Measurements from ENCODE around the gene RXRA.

RXRA gene

DNA sequence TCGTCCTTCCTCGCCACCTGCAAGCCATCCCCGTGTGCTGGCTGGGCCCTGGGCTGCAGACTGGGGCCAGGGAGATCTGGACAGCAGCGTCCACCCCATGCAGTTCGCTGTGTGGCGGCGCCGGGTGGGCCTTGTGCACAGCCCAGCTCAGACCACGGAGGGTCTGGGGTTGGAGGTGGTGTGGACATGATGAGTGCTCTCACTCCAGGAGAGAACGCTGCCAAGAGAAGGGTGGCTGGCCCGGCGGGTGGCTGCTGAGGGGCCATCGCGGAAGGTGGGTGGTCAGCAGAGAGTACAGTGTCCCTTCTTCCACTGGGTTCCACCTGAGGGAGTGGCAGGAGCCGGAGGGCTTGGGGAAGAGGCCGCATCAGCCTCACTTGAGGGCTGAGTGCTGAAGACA lies 44.4 kb downstream of the RXRA start:
- DNase-seq: no peak

DNA sequence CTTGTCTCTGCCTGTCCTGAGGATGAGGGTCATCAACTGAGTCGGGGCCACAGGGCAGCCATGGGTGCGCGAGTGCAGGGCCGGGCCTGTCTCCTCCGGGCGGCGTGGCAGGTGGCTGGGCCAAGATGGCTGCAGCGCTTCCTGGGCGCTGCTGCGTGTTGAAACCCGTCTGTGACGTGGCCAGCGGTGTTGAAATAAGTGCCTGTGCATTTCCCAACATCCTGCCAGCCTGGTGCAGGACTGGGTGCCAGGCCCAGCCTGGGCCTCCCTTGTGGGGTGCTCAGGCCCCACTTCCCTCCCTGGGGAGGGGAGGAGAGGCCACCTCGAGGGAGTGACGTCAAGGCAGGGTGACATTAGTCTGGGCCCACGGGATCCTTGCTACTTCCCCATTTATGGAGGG lies 45.5 kb downstream of the RXRA start:
- no peak for DNase-seq

DNA sequence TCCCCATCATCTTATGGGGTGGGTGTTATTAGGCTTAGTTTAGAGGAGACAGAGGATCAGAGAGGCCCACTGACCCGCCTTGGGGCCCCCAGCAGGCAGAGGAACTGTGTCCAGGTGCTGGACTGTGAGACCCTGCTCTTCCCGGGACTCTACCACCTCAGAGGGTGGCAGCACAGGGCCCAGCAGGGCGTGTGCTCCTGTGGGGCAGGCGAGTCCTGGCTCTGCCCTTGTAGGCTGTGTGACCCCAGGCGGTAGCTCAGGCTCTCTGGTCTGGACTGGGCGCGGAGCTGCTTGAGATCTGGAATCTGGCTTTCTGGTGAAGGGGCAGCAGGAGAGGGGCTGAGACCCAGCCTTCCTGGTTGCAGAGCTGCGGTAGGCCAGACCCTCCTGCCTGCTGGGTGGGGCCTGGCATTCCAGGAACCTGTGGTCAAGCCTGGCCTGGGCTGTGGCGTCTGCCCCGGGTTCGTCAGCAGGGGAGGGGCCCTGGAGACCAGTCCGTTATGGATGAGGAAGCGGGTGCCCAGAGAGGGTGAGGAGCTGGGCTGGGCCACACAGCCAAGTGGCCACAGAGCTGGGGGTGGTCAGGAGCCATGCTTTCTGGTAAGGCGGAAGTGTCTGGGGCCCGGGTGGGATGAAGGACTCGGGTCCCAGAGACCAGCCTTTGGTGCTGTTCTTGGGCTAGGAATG lies 46.5 kb downstream of the RXRA start:
- DNase-seq: no peak

DNA sequence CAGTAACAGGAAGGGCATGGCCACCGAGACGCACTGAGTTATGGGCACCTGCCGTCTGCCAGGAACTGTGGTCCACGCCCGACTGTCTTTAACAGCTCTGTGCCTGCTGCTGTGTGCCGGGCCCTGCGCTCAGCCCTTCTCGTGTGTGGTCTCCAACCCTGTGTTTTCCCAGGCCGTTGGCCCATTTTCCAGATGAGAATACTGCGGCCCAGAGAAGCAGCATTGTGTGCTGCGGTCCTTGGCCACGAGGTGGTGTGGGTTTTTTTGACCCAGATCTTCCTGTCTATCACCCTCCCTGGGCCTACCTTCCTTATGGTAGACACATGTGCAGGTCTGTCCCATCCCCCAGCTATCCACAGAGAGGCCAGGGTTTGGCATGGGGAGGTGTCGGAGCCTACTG lies 47.0 kb downstream of the RXRA start:
- DNase-seq: no peak

DNA sequence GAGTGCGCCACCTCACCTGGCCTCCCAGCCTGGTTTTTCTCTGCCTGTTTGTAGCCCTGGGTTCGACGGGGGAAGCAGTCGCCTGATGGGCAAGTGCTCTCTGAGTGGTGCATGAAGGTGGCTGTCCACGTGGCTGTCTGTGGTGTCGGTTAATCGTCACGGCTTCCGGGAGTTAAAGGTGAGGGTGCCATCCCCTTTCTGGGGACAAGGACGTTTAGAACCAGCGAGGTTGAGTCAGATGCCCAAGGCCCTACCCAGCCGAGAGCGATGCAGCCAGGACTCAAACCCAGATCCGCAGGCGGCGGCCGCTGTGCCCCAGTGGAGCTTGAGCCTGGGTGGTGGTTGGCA lies 47.7 kb downstream of the RXRA start:
- no peak for DNase-seq

DNA sequence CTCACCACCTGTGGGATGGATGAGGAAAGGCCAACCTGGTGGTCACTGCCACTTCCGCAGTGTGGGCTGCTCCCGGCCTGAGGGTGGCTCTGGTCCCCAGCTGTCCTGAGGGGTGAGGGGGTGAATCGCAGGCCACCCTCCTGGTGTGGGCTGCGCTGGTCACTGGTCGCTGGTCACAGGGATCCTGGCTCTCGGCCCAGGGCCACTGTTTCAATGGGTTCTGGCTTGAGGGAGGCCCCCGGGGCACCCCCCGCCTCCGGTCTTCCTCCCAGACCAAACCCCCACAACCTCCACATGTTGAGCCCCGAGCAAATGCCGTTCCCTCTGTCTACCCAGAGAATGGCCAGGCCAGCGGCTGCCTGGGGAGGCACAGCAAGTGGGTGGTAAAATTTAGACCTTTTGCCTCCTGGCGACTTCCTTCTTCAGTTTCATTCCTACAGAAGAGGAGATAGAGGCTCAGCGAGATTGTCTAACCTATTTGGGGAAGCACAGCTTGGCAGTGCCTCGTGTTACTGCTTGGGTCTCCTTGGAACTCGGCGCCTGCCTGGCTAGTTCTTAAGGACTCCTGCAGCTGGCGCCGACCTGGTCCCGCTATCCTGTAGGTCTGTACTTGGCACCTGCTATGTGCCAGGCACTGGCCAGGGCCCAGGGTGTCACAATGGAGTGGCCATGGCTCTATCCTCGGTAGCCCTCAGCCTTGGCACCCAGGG lies 48.2 kb downstream of the RXRA start:
- no peak for DNase-seq

DNA sequence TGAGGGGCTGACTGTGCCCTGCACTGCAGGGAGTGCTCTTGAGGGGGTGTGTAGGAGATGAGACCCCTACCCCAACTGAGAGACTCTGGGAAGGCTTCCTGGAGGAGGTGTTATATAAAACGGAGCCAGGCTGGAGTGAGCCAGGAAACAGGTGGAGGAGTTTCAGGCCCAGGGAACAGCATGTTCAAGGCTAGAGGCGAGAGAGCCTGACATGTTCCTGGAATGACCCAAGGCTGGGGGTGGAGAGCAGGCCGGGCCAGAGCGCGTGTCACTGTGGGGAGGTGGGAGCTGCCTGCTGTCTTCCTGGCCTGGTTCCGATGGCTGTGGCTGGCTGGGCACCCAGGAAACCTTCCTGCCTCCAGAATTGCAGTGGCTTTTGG lies 48.7 kb downstream of the RXRA start:
- no peak for DNase-seq

DNA sequence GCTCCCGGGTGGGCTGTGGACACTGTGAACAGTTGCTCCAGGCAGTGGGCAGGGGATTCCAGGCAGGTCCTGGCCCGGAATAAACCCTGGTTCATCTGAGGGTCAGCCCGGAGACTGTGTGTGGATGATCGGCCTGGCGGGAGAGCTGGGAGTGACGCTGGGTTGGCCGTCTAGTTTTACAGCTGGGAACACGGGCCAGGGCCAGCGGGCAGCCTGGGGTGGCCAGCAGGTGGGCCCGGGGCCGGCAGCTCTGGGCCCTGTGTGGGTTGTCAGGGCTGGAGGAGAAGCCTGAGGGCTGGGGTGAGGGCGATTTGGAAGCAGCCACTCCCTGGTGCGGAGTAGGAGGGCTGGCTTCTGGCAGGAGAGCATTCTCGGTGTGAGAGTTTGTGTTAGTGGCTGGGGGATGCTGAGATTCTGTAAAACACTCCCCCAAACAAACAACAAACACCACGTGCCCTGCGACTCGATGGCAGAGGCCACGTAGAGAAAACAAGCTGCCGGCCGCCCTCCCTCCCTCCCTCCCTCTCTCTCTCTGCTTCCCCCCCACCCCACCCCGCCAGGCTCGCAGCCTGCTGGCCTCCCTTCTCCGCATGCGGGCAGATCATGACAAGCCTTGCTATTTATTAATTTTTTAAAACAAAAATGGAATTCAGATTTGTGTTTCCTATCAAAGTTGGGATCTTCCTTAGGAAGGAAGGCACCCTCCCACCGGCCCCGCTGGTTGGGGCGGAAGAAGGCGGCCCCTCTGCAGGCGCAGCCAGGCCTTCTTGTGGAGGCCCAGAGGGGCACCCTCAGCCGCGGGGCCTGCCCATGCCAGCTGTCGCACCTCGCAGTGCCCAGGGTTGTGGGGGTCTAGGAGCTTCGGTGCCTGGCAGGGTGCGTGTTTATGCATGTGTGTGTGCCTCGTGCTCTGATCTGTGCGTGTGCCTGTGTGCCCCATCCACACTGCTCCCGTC lies 49.5 kb downstream of the RXRA start:
- no peak for DNase-seq

DNA sequence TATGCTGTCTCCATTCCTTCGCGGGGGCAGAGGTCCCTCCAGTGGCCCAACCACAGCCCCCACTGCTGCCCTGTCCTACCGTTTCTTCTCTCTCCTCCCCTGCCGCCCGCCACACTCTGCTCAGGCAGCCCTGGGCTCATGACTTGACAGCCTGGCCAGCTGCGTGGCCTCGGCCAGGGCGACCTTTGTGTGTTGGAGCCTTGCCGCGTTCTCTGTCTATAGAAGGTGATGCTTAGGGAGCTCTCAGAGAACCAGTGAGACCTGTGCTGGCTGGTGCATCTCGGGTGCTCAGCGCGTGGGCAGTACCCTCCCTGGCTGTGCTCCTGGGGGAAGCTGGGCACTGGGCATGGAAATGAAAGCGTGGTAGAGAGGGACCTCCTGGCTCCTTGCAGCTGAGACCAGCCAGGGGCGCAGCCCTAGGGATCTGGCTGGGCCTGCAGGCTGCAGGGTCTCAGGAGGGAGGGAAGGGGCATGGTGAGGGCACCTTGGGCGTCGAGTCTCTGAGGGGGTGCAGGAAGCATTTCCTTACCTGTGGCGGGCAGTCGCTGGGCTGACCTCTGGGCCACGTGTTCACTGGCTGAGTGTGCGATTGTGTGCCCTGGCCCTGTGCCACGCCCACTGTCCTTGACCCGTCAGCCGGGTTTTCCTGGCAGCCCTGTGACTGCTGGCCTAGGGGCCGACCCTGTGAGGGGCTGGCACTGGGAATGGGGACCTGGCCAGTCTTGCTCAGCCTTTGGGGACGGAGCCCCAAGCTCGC lies 50.3 kb downstream of the RXRA start:
- no peak for DNase-seq

DNA sequence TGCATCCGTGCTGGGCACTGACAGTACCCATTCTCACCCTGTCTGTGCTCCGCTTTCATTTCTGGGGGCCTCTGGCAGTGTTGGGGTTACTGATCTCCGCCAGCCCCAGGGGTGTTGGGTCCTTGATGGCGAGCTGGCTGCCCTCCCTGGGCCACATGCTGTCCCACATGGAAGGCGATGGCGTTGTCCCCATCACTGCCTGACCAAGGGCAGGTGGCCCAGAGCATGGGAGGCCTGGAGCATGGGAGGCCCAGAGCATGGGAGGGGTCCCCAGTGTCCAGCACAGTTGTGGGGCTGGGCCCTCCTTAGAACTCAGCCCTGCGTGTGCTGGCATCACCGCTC lies 50.9 kb downstream of the RXRA start:
- DNase-seq: no peak

DNA sequence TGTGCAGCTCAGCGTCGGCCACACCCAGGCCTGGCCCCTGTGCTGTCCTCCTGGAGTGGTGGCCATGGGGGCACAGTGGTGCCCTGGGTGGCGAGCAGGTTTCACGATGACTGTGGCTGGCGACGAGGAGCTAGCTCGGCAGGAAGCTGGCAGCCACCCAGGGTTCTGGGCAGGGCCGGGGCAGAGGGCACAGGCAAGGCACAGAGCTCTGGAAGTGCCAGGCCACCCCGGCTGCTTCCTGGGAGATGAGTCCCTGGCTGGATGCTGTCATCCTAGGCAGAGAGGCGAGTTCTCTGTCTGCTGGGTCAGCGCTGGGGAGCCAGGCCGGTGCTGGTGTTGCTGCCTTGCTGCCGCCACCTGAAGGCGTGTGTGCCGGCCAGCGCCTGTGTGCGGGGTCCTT lies 51.7 kb downstream of the RXRA start:
- no peak for DNase-seq

DNA sequence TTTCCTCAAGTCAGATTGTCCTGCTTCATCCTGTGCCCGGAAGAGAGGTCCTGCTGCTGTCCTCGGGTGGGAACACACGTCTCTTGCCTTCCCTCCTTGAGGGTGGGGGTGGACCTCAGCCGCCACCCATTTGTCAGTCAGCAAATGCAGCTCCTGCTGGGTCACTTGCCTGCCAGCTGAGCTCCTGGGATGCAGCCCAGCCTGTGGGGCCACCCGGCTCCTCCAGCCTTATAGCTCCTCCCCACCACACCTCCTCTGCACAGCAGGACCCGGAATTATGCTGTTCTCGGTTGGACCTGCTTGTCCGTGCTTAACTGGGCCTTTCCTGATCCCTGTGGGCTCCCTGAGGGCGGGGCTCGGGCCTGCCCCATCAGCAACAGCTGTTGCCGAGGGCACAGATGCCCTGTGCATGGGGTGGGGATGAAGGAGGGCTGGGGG lies 52.7 kb downstream of the RXRA start:
- DNase-seq: no peak

DNA sequence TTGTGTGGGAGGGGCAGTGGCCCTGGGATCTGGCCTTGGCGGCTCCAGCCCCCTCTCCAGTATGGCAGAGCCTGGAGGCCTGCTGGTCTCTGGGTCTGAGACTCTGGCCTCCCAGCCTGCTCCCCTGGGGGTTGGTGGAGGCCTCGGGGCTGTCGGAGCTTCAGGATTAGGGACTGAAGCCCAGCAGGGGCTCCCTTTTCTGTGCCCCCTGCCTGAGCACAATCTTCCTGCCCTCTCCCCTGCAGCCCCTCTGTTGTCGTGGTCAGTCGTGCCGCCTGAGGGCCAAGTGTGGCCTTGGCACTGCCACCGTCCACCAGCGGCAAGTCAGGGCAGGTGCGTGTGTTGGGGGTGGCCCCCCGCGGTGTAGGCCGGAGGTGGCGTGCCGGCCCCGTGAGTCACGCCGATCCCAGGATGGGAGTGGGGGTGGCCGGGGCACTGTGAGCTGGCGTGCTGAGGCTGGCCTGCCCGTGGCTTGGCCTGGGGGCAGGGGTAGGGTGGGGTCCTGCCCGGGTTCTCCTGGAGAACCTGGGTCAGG lies 53.6 kb downstream of the RXRA start:
- no peak for DNase-seq

DNA sequence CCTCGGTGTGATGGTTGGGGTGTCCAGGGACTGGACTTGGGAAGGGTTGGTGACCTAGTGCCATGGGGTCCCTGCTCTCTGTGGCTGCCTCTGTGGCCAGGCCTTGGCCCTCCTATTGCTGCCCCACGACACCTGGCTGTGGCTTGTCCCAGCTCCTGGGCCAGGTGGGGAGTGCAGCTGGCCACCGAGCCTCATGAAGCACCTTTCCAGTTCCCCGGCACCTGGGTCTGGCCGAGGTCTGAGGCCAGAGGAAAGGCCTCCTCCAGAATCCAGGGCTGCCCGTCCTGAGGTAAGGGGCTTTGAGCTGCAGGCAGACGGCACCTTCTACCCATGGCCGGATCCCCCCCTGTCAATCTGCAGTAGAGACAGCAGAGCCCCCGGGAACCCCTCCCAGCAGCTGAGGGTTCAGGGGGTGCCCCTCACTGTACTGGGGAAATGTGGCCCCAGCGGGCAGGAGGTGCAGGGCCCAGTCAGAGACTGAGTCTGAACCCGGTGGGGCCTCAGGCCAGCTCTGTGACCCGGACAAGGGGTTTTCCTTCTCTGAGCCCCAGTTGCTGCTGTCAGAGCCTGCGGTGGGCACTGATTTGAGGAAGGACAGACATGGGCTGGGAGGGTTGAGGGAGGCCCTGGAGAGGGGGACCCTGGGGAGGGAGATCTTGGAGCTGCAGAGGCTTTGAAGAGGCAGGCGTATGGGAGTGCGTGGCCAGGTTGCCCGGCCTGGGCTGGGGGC lies 54.5 kb downstream of the RXRA start:
- DNase-seq: no peak

DNA sequence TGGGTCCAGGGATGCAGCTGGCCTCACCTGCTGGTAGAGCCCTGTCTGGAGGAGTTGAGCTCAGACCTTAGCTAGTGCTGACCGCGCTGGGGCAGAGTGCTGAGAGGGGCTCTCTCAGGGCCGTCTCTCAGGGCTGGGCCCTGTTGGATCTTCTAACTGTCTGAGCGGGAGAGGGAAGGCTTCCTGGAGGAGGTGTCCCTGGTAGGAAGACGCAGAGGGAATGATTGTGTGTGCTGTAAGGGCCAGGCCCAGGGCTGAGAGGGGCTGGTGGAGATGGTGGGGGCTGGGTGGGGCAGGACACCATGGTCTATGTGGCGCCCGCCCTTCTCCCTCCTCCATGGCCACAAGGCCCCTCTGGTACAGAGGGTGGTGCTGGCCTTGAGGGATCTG lies 55.0 kb downstream of the RXRA start:
- no peak for DNase-seq

DNA sequence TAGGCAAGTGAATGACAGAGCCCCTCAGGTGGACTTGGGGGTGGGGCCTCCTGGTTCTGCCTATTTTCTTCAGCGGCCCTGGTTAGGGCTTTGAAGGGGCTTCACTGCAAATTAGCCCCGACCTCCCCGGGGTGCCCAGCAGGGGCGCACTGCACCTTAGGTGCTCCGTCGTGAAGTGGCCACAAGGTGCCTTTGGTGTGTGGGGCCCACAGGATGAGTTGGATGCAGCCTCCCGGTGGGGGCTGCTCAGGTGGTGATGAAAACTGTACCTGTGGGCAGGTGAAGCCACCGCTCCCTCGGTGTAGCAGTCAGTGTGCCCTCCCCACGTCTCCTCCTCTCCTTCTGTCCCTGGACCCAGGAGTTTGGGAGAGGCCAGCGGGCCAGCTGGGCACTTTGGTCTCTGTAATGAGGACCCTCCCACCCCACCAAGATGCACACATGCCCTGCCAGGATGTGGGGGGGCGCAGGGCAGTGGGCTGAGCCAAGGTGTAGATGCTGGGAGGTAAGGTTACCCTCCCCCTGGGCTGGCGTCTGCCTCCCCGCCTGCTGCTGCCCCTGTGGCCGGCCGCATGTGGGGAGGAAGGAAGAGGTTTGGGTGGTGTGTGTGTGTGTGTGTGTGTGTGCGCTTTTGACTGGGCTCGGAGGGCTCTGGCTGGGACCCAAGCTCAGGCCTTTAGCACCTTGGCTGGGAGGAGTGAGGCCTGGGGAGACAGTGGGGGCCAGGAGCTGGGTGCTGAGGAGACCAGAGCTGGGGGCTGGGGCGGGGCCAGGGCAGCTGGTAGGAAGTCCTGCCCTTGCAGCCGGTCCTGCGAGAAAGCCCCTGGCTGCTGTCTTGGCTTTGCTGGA lies 55.6 kb downstream of the RXRA start:
- no peak for DNase-seq

DNA sequence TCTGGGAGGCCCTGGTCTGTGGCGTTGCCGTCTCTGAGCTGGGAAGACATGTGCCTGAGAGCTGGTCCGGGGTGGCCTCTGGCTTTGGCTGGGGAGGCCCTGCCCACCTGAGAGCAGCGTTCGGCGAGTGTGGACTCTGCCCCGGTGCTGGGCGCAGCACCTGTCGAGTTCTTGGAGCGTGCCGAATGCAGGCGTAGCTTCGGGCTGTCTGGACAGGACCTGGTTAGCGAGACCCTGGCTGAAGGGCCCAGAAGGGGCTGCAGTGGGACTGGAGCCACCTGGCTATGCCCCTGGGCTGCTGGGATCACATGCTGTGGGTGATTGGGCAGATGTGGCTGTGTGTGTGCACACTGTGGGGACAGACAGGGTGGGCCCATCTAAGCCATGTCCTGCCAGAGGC lies 56.5 kb downstream of the RXRA start:
- no peak for DNase-seq

DNA sequence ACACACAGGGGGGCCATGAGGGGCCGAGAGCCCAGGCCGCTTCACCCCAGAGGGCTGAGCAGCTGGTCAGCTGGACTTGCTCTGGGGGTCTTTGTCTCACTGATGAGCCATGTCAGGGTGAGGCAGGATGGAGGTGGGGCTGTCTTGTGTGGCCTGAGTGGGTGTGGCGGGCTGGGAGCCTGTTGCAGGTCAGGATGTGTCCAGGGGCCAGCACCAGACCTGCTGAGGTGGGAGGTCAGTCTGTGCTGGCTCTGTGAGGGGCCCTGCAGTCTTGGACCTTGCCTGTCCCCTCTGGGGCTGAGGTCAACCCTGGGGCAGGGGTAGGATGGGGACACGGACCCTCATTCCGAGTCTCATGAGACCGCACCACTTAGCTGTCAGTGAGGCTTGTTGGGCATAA lies 56.9 kb downstream of the RXRA start:
- no peak for DNase-seq

DNA sequence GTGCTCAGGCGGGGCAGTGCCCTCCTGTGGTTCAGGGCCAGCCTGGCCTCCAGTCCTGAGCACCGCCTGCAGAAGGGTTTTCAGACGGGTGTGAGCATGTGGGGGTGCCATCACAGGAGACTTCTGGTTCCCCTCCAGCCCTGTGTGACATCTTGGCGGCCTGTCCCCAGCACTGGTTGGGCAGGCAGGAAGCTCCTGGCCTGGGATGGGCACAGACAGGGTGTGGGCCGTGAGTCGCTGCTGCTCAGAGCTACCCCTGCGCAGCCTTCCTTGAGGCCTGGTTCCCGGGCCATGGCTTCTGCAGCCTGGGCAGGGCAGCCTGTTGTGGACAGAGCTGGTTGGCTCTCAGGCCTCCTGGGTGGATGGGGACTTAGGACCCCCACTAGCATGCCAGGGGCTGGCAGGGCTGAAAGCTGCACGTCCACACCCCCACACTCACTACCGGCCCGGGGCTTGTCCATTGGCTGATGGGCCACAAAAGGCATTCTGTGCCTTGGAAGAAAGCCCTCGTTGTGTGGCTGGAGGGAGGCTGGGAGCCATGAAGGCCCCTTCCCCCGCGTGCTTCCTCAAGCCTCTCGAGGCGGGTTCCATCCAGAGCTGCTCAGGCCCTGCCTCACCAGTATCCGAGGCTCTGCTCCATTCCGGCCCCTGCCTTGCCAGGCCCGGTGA lies 58.7 kb downstream of the RXRA start:
- no peak for DNase-seq

DNA sequence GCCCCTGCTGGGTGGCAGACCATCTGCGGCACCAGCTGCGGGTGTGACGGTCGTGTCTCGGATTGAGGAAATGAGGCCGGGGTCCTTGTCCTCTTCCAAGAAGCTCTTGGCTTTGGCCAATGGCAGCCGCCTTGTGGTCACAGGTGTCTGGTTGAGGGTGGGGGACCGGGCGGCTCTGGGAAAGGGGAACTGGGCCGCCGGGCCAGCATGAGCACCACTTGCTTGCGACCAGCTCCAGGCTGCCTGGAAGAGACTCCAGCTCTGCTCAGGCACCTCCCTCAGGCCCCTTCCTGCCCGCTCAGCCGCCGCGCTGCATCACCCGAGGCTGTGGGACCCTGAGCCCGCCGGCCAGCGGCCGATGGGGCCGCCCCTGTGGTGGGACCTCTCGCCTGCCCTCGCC lies 59.7 kb downstream of the RXRA start:
- no peak for DNase-seq

All from NCI-H774 (cell line).